ENCODE data around the gene KNDC1. TPM values are rescaled to one million over a fixed set of nuclear protein-coding genes. Genes with fewer than 3 reads are reported as not detected.

KNDC1 gene
- total RNA-seq, 4 donors from 2014 or later, result 3.7 to 5.9 (median 4.8) TPM

- DNase-seq (ENCODE audit: low spot score in 2 of 2), result no peak
These were observed 30.2 kb downstream of the KNDC1 start for GRCh38 chr10:133190225-133190624.

GRCh38 chr10:133191651-133192050 lies 31.6 kb downstream of the KNDC1 start:
- WGBS, 2 donors, result 84 to 93% methylated on average over 3 to 4 of the region's 4 CpGs

More at GRCh38 chr10:133190225-133190624, 30.2 kb downstream of the KNDC1 start:
- 92 to 93% methylated on average over 10 of the region's 10 CpGs for WGBS, 2 donors
- TF ChIP-seq POLR2A (IDR thresholded peaks at IDR 0.05) (no peak), CTCF (IDR thresholded peaks at IDR 0.05) (no peak), EP300 (IDR thresholded peaks at IDR 0.05) (no peak)
- Histone ChIP-seq H3K27ac (no peak overlapping the region), H3K4me3 (no peak overlapping the region), H3K9me3 (peaks cover 0 to 41% (median 1%) of the 10 kb centered on the region in 4 donors), H3K36me3 (no peaks in the 10 kb centered on the region), H3K27me3 (peaks cover 0 to 4% of the 10 kb centered on the region in 2 donors), H3K4me1 (peaks cover 0 to 9% (median 0%) of the 10 kb centered on the region in 4 donors)

GRCh38 chr10:133194151-133194550 lies 34.1 kb downstream of the KNDC1 start:
- Histone ChIP-seq H3K4me1 (no peaks in the 10 kb centered on the region), H3K27ac (no peak overlapping the region), H3K36me3 (no peaks in the 10 kb centered on the region), H3K9me3 (peaks cover 0 to 52% (median 1%) of the 10 kb centered on the region in 4 donors), H3K27me3 (no peaks in the 10 kb centered on the region), H3K4me3 (no peak overlapping the region)
- DNase-seq (ENCODE audit: low spot score in 2 of 2), result no peak
- no peak for TF ChIP-seq EP300 (IDR thresholded peaks at IDR 0.05)
- TF ChIP-seq CTCF (IDR thresholded peaks at IDR 0.05), result no peak
- no peak for TF ChIP-seq POLR2A (IDR thresholded peaks at IDR 0.05)
- WGBS, 2 donors, result 82 to 90% methylated on average over 4 of the region's 4 CpGs

More at GRCh38 chr10:133191651-133192050, 31.6 kb downstream of the KNDC1 start:
- TF ChIP-seq EP300 (IDR thresholded peaks at IDR 0.05), result no peak
- no peak for TF ChIP-seq POLR2A (IDR thresholded peaks at IDR 0.05)
- no peak for TF ChIP-seq CTCF (IDR thresholded peaks at IDR 0.05)
- DNase-seq (ENCODE audit: low spot score in 2 of 2), result no peak
- Histone ChIP-seq H3K4me1 (peaks cover 0 to 5% (median 0%) of the 10 kb centered on the region in 4 donors), H3K9me3 (peaks cover 0 to 46% (median 1%) of the 10 kb centered on the region in 4 donors), H3K36me3 (no peaks in the 10 kb centered on the region), H3K27ac (no peak overlapping the region), H3K4me3 (no peak overlapping the region), H3K27me3 (no peaks in the 10 kb centered on the region)

- Histone ChIP-seq H3K4me3 (no peak overlapping the region), H3K36me3 (no peaks in the 10 kb centered on the region), H3K4me1 (no peaks in the 10 kb centered on the region), H3K9me3 (peaks cover 0 to 52% (median 1%) of the 10 kb centered on the region in 4 donors), H3K27ac (no peak overlapping the region), H3K27me3 (no peaks in the 10 kb centered on the region)
- no peak for TF ChIP-seq POLR2A (IDR thresholded peaks at IDR 0.05)
- TF ChIP-seq EP300 (IDR thresholded peaks at IDR 0.05), result no peak
- no peak for TF ChIP-seq CTCF (IDR thresholded peaks at IDR 0.05)
- WGBS, 2 donors, result 82 to 84% methylated on average over 18 to 19 of the region's 19 CpGs
- DNase-seq (ENCODE audit: low spot score in 2 of 2), result no peak
These were observed 35.1 kb downstream of the KNDC1 start for GRCh38 chr10:133195096-133195495.

- H3K9me3 ChIP-seq, result peaks cover 0 to 52% (median 1%) of the 10 kb centered on the region in 4 donors
- H3K36me3 ChIP-seq, result no peaks in the 10 kb centered on the region
- no peak for DNase-seq (ENCODE audit: low spot score in 2 of 2)
- no peaks in the 10 kb centered on the region for H3K4me1 ChIP-seq
- TF ChIP-seq POLR2A (IDR thresholded peaks at IDR 0.05), result no peak
- TF ChIP-seq EP300 (IDR thresholded peaks at IDR 0.05), result no peak
- no peak for TF ChIP-seq CTCF (IDR thresholded peaks at IDR 0.05)
- H3K27me3 ChIP-seq, result no peaks in the 10 kb centered on the region
- no peak overlapping the region for H3K4me3 ChIP-seq
- H3K27ac ChIP-seq, result no peak overlapping the region
- 93 to 94% methylated on average over 11 to 13 of the region's 23 CpGs for WGBS, 2 donors
These were observed 35.6 kb downstream of the KNDC1 start for GRCh38 chr10:133195611-133196010.
